OCI-LY1 (cell line): ENCODE data around the gene XPR1.

Source experiments
- EZH2 ChIP-seq: fragments of 200-600 bp; sonication (generic), shearing (Covaris generic); IDR thresholded peaks from 2 replicates; pipeline ENCODE4 v1.8.0; 2017; ENCODE audit warnings: borderline replicate concordance, mixed run types, mild to moderate bottlenecking, antibody characterized with exemption, low read length, moderate library complexity, mixed read lengths
- TF ChIP-seq, protein P1 (sequence below): fragments of 200-600 bp; sonication (generic), shearing (Covaris generic); IDR thresholded peaks from 2 replicates; pipeline ENCODE4 v1.5.1; 2017; ENCODE audit warnings: mild to moderate bottlenecking, antibody characterized with exemption, low read length, moderate library complexity, mixed read lengths

DNA sequence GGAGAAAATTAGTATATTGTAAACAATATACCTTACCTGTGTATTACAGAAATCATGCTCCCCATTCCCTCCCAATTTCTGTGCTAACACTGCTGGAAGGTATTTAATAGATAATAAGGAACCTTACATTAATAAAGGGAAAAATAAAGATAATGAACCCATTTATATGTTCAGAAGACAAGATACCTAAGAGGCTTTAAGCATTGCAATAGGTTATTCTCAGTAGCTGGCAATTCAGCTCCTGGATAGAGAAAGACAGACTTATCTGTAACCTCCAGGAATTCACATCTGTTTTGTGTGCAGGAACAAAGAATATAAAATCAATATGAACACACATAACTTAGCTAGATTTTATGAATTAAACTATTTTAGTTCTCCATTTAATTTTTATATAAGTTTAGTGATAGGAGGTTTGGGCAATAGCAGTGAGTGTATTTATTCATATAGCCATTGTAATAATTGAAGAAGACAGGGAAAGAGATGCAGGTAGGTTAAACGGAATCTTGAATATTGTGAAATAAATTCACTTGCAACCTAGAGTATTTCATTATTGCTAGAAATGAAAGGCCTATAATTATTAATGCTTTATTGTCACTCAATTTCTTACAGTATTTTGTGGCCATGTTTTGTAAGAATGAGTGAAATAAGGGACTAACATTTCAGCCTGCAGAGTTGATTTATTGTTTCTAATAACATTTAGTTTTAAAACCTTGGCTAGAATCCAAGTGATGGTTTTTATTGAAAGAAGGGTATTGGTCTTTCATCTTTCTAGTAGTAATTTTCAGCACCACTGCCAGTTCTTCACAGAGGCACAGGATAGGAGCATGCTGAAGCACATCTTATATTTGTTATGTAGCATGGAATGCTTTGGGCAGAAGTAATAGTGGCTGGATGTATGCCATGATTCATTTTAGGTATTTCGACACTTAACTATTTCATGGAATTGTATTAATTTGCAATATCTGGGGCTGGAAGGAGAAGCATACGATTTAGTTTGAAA, 1.5 kb downstream of the XPR1 start:
- TF ChIP-seq, protein P1, sequence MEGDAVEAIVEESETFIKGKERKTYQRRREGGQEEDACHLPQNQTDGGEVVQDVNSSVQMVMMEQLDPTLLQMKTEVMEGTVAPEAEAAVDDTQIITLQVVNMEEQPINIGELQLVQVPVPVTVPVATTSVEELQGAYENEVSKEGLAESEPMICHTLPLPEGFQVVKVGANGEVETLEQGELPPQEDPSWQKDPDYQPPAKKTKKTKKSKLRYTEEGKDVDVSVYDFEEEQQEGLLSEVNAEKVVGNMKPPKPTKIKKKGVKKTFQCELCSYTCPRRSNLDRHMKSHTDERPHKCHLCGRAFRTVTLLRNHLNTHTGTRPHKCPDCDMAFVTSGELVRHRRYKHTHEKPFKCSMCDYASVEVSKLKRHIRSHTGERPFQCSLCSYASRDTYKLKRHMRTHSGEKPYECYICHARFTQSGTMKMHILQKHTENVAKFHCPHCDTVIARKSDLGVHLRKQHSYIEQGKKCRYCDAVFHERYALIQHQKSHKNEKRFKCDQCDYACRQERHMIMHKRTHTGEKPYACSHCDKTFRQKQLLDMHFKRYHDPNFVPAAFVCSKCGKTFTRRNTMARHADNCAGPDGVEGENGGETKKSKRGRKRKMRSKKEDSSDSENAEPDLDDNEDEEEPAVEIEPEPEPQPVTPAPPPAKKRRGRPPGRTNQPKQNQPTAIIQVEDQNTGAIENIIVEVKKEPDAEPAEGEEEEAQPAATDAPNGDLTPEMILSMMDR, result no peak
- TF ChIP-seq EZH2, result no peak
